Testis (tissue), 2 donors: Measurements from ENCODE around the gene VPS26C.

Experiments
- CTCF ChIP-seq, 3 experiments: fragments of 450-650 bp in 2 of 3; fragments of 200-600 bp in 1 of 3; sonication (generic) in 1 of 3; IDR thresholded peaks; one replicate each; pipeline ENCODE4 v1.5.1; 2016 to 2019; ENCODE audit warnings: antibody characterized with exemption in 3 of 3, mild to moderate bottlenecking in 2 of 3, moderate library complexity in 1 of 3
- POLR2A ChIP-seq: fragments of 450-650 bp; IDR thresholded peaks from one replicate; pipeline ENCODE4 v1.6.1; 2017; ENCODE audit warnings: antibody characterized with exemption, mild to moderate bottlenecking, moderate library complexity

- TF ChIP-seq CTCF (IDR thresholded peaks at IDR 0.05) (no peak), POLR2A (no peak)
Measured at GRCh38 chr21:37294679-37295078, 27.5 kb upstream of the VPS26C start.
